Stimulated activated CD4-positive, alpha-beta T cell treated with anti-CD3 and anti-CD28 coated beads, Interleukin-1b, Interleukin-23, amount 100 ng/mL, for 48 hours (primary cell): ENCODE measurements around the gene WASF3.
"Not testable (repeated sequence)": the region's sequence is repeated elsewhere in the genome, so short reads cannot be mapped to it uniquely, and the experiment has no call there.

Source experiments
- DNase-seq: peaks from one replicate; pipeline ENCODE4 v3.0.0-alpha.2; 2020

Gene WASF3

GRCh38 chr13:26591672-26592071 lies 34.2 kb downstream of the WASF3 start:
- no peak for DNase-seq

DNA sequence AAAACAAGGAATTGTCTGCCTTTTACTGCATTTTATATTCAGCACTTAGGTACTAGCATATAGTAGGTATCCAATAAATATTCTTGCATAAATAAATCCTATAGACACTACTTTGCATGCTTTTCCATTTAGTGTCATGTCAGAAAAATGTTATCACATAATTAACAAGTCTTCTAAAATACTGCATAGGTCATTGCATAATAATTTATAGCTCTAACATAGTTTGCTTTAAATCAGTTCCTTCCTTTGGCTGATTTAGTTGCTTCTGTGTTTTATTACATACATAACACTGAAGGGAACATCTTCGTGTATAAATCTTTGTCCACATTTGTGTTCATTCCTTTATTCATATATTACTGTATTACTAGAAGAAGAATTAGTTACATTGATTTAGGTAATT lies 36.2 kb downstream of the WASF3 start:
- no peak for DNase-seq

- no peak for DNase-seq
These were observed 36.9 kb downstream of the WASF3 start for GRCh38 chr13:26594363-26594762.

GRCh38 chr13:26596458-26596857 lies 39.0 kb downstream of the WASF3 start:
- no peak for DNase-seq

- DNase-seq, result no peak
These were observed 41.9 kb downstream of the WASF3 start for GRCh38 chr13:26599403-26599802.

DNA sequence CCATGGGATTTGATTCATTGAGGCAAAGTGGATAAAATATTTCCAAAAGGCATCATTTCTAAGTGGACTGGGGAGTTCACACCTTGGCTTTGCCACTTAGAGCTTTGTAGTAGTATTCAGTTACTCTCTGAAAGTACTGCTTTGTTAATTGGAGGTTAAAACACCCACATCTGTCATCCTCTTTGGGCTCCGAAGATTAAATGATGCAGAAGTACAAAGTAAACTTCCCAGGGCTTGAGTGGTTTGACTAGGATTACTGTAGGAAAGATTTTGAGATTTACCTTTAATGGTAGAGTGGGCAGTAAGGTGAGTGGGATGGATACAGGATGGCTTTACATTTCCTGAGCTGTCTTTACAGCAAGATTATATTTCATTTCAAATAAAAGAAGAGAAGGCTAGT lies 42.4 kb downstream of the WASF3 start:
- DNase-seq, result no peak

DNA sequence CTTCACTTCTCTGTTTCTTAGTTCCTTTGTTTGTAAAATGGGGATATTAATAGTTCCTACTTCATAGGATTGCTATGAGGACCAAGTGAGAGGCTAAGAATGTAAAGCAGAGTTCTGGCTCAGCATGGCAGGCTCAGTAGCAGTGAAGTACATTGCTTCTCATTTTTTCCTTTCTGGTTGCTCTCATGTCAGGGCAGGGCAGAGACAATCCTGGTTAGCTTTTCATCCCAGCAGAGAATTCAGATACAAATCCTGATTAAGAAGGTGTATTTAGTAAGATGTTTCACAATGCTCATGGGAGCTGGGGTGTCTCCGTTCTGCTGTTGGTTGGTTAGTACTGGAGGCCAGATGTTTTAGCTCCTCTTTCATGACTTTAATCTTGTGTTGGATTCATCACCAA lies 42.9 kb downstream of the WASF3 start:
- no peak for DNase-seq

DNA sequence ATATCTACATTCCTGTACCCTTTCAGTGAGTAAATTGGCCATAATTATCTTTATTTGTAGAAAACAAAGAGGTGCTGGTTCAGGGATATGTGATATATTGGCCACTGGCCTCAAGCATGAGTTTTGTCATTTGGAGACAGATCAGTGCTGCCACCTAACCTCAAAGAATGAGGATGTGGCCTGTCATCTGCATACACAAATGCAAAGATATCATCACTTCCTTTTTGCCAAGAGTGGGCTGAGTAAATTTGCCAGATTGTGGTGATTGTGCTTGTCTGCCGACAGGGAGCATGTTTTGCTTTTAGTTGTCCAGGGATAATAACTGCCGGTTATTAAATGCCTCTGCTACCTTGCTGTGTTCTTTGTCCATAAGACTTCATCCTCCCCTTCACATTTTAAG lies 44.2 kb downstream of the WASF3 start:
- no peak for DNase-seq

DNA sequence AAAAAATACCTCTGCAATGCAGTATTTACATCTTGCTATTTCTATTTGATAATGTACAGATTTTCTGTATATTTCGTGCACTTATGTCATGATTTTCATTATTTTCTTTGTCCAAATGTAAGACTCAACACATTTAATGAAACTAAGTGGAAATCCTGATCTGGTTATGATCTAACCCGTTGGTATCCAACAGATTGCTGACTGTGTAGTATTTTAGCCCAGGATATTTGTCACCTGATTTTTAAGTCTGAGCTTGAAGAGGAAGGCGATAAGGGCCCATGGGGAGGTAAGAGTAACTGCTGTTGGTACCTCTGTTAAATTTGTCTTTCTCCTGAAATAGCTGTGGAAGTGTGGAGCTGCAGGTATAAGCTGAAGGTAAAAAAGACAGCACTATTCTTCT lies 45.3 kb downstream of the WASF3 start:
- no peak for DNase-seq

DNA sequence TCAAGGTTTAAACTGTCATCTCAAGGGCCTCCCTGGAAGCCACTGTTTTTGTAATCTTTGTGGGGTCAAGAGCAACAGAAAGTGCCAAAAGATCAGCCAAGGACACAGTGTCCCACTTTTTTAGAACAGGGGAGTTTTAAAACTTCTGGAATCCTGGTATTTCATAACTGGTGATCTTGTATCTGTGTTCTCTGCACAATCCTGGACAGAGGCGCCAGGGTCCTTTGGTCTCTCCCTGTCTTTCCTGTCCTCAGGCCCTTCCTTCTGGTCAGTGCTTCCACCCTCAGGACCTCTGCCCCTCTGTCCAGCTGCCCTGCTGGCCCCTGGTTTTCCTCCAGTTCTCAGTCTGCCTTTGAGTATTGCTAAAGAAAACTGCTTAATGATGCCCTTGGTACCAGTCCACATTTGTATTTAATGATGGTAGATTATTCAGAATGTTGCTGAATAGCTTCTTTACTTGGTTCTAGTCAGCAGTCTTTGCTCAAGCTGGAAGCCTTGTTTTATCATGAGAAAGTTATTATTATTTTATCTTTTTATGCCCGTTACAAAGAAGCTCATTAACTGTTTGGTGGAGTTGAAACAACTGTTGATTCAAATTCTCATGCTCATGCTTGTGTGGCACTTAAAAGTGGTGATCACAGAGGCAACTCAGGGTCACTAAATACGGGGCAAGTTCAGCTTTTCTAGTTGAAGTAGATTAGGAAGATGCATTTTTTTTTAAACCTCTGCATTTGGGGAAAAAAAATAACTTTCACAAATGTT lies 47.5 kb downstream of the WASF3 start:
- DNase-seq, result no peak

DNA sequence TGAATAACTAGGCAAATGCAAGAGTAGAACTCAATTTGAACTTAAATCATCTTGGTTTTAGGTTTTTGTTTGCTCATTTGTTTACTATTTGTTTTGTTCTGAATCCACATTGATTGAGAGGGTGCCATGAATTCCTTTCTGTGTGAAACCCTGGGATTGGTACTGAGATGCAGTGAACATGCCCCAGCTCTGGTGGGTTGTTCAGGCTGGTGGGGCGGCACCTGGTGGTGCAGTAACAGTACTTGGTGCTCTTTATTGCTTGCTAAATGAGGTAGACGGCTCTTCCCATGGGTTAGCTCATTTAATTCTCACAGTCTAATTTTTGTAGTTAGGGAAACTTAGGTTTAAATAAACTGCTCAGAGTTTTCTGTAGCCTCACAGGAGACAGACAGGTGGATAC lies 48.4 kb downstream of the WASF3 start:
- no peak for DNase-seq

DNA sequence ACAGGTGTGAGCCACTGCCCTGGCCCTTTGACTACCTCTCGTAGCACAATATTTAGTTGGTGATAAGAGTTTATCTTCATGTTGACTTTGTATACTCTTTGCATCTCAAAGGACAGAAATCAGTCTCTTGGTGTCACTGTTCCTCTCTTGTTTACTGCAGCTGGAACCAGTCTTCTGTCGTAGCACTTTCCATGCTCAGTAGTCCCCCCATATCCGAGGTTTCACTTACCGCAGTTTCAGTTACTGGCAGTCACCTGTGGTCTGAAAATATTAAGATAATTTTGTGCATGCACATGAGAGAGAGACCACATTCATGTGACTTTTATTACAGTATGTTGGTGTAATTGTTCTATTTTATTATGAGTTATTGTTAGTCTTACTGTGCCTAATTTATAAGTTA lies 49.1 kb downstream of the WASF3 start:
- DNase-seq, result no peak

DNA sequence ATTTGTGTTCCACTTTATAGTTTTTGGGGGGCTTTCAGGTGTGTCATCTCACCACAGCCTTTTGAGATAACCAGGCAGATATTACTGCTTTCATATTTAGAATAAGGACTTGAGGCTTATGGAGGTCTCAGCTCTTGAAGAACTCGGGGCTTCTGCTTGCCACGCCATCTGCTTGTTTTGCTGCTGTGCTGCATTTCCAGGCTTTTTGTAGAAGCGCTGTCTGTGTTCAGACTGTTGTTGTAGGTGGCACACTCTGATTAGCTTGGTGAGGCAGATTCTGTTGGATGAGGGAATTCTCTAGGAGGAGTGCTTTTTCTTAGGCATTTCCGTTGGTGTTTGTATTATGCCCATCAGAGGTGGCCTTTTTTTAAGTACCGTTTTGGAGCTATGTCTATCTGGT lies 57.2 kb downstream of the WASF3 start:
- no peak for DNase-seq

DNA sequence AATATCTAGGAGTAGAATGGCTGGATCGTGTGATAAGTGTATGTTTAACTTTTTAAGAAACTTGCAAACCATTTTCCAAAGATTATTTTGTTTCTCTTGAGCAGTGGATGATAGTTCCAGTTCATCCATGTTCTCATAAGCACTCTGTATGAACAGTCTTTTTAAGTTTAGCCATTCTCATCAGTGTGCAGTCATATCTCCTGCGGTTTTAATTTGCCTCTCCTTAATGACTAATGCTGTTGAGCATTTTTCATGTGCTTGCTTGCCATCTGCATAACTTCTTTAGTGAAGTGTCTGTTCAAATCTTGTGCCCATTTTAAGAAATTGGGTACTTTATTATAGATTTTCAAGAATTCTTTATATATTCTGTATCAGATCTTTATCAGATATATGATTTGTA lies 58.6 kb downstream of the WASF3 start:
- no peak for DNase-seq

- no peak for DNase-seq
These were observed 61.2 kb downstream of the WASF3 start for GRCh38 chr13:26618726-26619125.

DNA sequence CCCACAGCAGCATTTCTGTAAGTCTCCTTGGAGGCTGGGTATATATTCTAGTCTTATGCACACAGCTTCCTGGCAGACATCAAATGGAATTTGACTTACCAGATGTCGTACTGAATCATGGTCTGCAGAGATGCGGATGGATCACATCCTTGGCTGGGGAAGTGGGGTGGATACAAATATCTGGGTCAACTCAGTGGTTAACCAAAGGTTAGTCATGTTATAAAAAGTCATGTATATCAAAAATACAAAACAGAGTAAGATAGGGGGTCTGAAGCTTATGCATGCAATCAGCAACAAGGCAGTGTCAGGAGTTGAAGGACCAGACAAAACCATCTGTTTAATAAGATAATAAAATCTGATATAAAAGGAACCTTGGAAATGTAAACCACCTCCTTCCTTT lies 61.9 kb downstream of the WASF3 start:
- no peak for DNase-seq

DNA sequence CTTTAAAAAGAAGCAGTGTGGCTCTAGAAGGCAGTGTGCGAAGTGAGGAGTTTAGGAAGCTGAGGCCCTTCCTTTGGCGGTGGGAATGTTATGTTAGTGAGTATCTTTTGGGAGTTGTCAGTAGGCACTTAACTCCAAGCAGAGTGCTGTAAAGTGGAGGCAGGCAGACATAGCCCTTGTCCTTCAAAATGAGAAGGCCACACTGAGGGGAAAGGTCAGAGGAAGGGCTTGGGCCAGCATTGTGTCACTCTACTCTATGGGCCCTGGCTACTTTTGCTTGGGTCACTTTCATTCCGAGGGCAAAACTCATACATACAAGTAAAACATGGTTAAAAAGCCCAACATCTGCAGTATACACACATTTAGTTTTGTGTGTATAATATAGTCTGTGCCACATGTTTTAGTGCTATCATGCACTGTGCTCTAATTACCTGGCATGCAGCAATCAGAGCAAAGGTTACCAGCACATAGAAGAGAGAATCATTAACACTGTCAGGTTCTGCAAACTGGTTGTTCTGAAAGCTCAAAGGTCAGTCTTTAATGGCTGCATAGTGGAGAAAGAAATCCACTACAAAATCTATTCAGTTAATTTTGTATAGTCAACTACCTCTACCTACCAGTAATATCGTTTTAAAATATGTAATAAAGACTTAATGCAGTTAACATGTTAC lies 64.4 kb downstream of the WASF3 start:
- DNase-seq, result no peak

DNA sequence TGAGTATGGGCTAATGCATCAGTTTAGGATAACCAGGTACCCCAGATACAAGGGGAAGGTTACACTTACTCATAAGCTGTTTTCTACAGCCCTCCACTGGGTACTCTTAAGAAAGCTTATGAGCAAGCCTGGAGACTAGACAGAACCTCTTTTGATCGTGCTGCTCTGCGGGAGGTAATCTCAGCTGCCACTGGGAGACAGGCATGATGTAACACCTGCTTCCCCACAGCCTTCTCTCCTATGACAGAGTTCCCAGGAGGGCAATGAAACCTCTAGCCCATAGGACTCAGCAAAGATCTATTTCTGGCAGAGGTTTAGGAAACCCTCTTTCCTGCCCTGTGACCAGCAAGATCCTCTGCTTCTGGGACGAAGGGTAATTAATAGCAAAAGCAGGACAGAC lies 65.6 kb downstream of the WASF3 start:
- DNase-seq, result no peak

DNA sequence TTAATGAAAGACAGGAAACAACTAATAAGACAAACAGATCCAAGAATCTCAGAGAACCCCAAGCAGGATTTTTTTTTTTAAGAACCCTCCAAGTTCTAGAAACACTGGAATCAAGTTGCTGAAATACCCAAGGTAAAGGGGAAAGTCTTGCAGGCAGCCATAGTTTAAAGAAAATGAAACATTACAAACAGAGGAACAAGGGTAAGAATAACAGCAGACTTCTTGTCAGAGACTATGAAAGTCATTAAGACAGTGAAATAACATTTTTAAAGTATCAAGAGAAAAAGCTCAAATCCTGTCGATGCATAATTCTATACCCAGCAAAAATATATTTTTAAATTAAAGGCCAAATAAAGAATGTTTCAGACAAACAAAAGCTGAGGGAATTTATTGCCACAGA lies 67.1 kb downstream of the WASF3 start:
- DNase-seq, result no peak

GRCh38 chr13:26626271-26626670 lies 68.8 kb downstream of the WASF3 start:
- DNase-seq, result no peak

GRCh38 chr13:26628706-26629105 lies 71.2 kb downstream of the WASF3 start:
- DNase-seq, result no peak

- DNase-seq, result no peak
These were observed 71.9 kb downstream of the WASF3 start for GRCh38 chr13:26629260-26629825.

- not testable (repeated sequence) for DNase-seq
These were observed 78.2 kb downstream of the WASF3 start for GRCh38 chr13:26635634-26636033.

DNA sequence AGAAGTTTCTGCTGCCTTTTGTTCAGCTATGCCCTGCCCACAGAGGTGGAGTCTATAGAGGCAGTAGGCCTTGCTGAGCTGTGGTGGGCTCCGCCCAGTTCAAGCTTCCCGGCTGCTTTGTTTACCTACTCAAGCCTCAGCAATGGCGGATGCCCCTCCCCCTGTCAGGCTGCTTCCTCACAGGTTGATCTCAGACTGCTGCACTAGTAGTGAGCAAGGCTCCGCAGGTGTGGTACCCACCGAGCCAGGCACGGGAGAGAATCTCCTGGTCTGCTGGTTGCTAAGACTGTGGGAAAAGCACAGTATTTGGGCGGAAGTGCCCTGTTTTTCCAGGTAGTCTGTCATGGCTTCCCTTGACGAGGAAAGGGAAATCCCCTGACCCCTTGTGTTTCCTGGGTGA lies 78.6 kb downstream of the WASF3 start:
- DNase-seq, result not testable (repeated sequence)

DNA sequence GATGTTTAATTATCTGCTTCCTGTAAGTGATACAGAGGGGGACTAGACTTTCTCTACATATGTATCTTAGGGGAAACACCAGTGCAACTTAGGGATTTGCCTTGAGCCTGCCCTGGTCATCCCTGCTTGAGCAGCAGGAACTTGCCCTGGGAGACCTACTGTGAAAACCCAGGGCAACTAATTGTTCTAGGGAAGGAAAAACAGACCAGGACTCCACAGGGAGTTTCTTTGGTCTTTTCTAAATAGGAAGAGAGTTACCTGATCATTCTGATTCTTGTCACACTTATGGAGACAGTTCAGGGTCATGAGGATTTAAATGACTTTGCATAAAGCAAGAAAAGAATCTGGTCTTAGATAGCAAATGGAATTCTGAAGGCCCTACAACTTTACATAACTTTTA lies 89.1 kb downstream of the WASF3 start:
- DNase-seq, result no peak
